ENCODE data around the gene FCHSD2.

FCHSD2 gene

GRCh38 chr11:72824020-72824419 lies 318.1 kb downstream of the FCHSD2 start:
- H3K4me3 ChIP-seq (ENCODE audit: low read depth, low read length): no peak overlapping the region
- H3K27ac ChIP-seq (ENCODE audit: extremely low read depth, low read depth, low read length): no peak overlapping the region
- H3K4me1 ChIP-seq (ENCODE audit: control insufficient read depth, insufficient read depth, low read length): no peaks in the 10 kb centered on the region
- TF ChIP-seq ZNF514 (tag by site-specific recombination; IDR thresholded peaks at IDR 0.05) (no peak), ZBTB6 (tag by site-specific recombination; IDR thresholded peaks at IDR 0.05) (no peak), ZNF274 (IDR thresholded peaks at IDR 0.05; ENCODE audit: low read length) (no peak), ZNF274 (tag by site-specific recombination; IDR thresholded peaks at IDR 0.05; ENCODE audit: borderline replicate concordance) (no peak), HIC1 (tag by site-specific recombination; IDR thresholded peaks at IDR 0.05) (no peak), SP3 (tag by site-specific recombination; IDR thresholded peaks at IDR 0.05) (no peak), ZNF473 (tag by site-specific recombination; IDR thresholded peaks at IDR 0.05) (no peak), ZBTB8A (tag by site-specific recombination; IDR thresholded peaks at IDR 0.05) (no peak), ZBTB26 (tag by site-specific recombination; optimal IDR thresholded peaks at IDR 0.05) (no peak), IKZF3 (tag by site-specific recombination; IDR thresholded peaks at IDR 0.05) (no peak), ZNF623 (tag by site-specific recombination; IDR thresholded peaks at IDR 0.05) (no peak), KLF10 (tag by site-specific recombination; IDR thresholded peaks at IDR 0.05) (no peak)
- H3K9me3 ChIP-seq (ENCODE audit: control insufficient read depth, insufficient read depth, low read depth, low read length): no peaks in the 10 kb centered on the region
- POLR2A ChIA-PET: no interaction called here
- CTCF ChIA-PET: no interaction called here
- no peaks in the 10 kb centered on the region for H3K36me3 ChIP-seq (ENCODE audit: control insufficient read depth in 2 of 2, insufficient read depth in 1 of 2, low read length in 2 of 2)

GRCh38 chr11:72823105-72823804 lies 318.9 kb downstream of the FCHSD2 start:
- Histone ChIP-seq H3K4me3 (ENCODE audit: low read depth, low read length) (no peak overlapping the region), H3K4me1 (ENCODE audit: control insufficient read depth, insufficient read depth, low read length) (no peaks in the 10 kb centered on the region), H3K9me3 (ENCODE audit: control insufficient read depth, insufficient read depth, low read depth, low read length) (no peaks in the 10 kb centered on the region), H3K36me3 (ENCODE audit: control insufficient read depth in 2 of 2, insufficient read depth in 1 of 2, low read length in 2 of 2) (no peaks in the 10 kb centered on the region), H3K27ac (ENCODE audit: extremely low read depth, low read depth, low read length) (no peak overlapping the region)
- POLR2A ChIA-PET: no interaction called here
- CTCF ChIA-PET: interaction anchor here (1.0 to 1.4 kb wide), 2 partner anchors 8 to 98 kb away, joined by 3 to 4 read pairs; no protein-coding TSS in a partner anchor
- TF ChIP-seq ZBTB26 (tag by site-specific recombination; optimal IDR thresholded peaks at IDR 0.05) (no peak), PRDM2 (tag by site-specific recombination; IDR thresholded peaks at IDR 0.05; ENCODE audit: borderline replicate concordance) (no peak), ZFP3 (tag by site-specific recombination; IDR thresholded peaks at IDR 0.05; ENCODE audit: low read depth) (no peak), ZNF514 (tag by site-specific recombination; IDR thresholded peaks at IDR 0.05) (no peak), PRDM6 (tag by site-specific recombination; IDR thresholded peaks at IDR 0.05) (no peak)

Data from HEK293 (cell line).